Tibial nerve (tissue), 3 donors: Measurements from ENCODE around the gene CNTNAP5.

Experiments used
- CTCF ChIP-seq, 5 experiments: fragments of 200-600 bp in 3 of 5; fragments of 450-650 bp in 2 of 5; sonication (generic) in 3 of 5; IDR thresholded peaks; one replicate each; pipeline ENCODE4 v1.5.1; 2016 to 2019; ENCODE audit warnings: antibody characterized with exemption in 5 of 5, mild to moderate bottlenecking in 3 of 5, moderate library complexity in 2 of 5
- POLR2A ChIP-seq, 2 donors: fragments of 450-650 bp; IDR thresholded peaks; one replicate each; pipeline ENCODE4 v1.6.1; 2017; ENCODE audit warnings: antibody characterized with exemption in 2 of 2, mild to moderate bottlenecking in 2 of 2, moderate library complexity in 2 of 2

- TF ChIP-seq CTCF (IDR thresholded peaks at IDR 0.05): no peak
- no peak for TF ChIP-seq POLR2A (IDR thresholded peaks at IDR 0.05)
Measured at GRCh38 chr2:124874676-124875075, 849.6 kb downstream of the CNTNAP5 start.
